Suppressor macrophage treated with lipopolysaccharide for 1 hour (primary cell): ENCODE measurements around the gene ABCA4.

ENCODE experiments used
- DNase-seq, 3 donors: peaks; one replicate each; pipeline ENCODE4 v3.0.0-alpha.2; 2020 to 2022

The ABCA4 gene

GRCh38 chr1:94079080-94079940 lies 41.6 kb downstream of the ABCA4 start:
- DNase-seq = no peak

DNA sequence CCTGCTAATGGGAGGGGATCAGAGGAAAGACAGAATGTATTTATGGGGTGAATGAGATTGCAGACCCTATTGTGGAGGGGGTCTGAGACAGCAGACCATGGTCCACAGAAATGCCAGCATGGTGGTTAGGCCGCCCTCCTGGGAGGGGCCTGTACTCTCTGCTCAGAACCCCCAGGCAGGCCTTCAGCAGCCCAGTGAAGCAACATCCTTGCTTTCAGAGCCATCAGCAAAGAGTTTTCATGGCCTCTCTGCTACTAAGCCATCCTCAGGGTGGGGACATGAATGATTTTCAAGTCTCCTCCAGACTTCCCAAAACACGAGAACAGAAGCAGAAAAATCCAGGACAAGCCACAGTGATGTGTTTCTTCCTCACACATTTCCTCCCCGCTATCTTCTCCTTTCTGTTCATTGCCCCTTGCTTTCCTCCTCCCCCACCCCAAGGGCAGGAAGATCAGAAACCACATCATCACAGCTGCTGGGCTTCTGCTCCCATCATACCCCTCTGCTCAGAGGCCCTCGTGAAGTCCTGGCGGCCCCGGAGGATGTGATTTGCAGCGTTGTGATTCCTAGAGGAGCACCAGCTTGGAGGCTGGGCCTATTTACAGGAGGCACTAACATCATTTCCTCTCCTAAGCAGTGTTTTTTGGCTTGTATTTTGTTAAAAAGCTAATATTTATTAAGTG lies 48.0 kb downstream of the ABCA4 start:
- DNase-seq = no peak

- DNase-seq = no peak
These were observed 49.0 kb downstream of the ABCA4 start for GRCh38 chr1:94071976-94072375.

DNA sequence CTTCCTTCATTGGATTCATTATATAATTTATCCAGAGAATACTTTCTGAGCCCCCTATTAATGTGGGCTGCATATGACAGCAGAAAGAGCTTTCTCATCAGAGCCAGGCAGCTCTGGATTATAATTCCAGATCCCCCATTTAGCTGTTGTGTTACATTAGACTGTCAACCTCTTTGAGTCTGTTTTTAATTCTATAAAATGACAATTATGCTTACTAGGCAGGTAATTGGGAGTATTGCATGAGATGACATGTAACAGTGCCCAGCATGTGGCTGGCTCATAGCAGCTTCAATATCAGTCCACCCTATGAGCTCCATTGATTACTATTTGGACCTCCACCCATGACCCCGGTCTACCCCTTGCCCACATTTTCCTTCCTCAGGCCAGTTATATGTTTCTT lies 49.6 kb downstream of the ABCA4 start:
- no peak for DNase-seq

DNA sequence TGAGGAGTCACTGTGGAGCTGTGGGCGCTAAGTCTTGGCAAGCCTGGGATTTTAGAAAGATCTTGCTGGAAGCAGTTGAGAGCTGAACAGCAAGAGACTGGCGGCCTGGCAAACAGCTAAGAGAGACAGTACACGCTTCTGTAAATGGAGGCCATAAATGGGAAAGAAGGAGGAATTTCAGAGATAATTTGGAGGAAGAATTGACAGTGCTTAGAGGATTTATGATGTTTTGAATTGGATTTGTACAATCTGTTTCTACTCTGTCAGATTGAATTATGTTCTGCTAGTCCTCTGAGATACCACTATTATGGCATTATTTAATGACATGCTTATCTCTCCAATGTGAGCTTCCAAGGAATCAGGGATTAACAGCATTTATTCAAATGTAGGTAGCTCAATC lies 50.1 kb downstream of the ABCA4 start:
- no peak for DNase-seq

- DNase-seq = no peak
These were observed 51.0 kb downstream of the ABCA4 start for GRCh38 chr1:94069919-94070285.

- DNase-seq = no peak
These were observed 51.7 kb downstream of the ABCA4 start for GRCh38 chr1:94068999-94069918.

- peak in 1 of 3 donors; percentile 20 for DNase-seq
These were observed 52.6 kb downstream of the ABCA4 start for GRCh38 chr1:94068096-94068998.

GRCh38 chr1:94067196-94067595 lies 53.8 kb downstream of the ABCA4 start:
- DNase-seq = no peak

DNA sequence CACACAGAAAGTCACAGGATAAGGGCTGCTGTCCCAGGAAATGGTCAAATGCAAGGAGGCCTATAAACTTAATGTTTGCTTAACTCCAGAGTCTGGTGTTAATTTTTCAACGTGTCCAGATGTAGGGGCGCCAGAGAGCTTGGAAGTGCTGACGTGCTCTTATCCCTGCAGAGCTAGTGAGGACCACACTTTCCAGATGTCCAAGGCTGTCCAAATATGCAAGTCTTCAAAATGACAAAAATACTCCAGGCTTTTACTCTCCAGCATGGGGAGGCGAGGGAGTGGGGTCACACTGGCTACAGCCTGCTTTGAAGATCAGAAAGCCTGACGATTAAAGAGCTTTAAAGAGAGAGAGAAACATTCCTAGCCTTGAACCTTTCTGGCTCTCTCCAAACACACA lies 57.6 kb downstream of the ABCA4 start:
- peak in 2 of 3 donors; percentile 27 to 31 for DNase-seq

GRCh38 chr1:94061513-94062443 lies 59.2 kb downstream of the ABCA4 start:
- peak; percentile 65 to 81 (median 77) for DNase-seq

- DNase-seq = no peak
These were observed 60.2 kb downstream of the ABCA4 start for GRCh38 chr1:94060720-94061119.

DNA sequence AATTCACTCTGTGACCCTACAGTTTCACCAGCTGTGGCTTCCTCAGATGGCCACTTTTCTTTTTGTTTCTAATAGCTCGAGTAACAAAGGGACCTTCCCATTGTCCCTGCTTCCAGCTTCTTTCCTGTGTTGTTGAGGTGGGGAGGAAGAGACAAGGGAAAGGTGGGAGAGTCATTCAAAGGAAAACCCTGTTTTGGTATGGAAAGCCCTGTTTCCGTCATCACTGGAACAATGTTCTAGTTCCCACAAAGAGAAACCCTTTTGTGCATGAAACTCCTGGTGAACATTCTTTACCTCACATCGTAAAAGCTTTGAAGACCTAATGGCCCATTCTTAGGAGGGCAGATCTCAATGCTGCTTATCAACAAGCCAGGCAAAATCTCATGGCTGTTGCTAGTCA lies 62.2 kb downstream of the ABCA4 start:
- no peak for DNase-seq

DNA sequence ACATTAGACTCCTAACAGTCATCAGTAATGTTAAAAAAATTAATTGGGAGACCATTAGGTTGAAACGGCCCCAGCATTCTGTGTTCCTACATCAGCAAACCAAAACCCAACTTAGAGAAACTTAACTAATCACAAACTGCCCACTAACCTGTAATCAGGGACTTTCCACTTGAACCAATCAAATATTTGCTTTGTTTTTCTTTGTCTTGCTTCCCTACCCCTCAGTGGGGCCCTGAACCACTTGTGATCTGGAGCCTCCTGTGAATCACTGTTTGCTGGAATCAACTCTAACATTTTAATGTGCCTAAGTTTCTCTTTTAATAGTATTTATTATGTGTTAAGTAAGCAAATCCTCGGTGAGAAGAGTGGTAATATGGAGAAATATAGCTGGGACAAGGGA lies 64.0 kb downstream of the ABCA4 start:
- no peak for DNase-seq

DNA sequence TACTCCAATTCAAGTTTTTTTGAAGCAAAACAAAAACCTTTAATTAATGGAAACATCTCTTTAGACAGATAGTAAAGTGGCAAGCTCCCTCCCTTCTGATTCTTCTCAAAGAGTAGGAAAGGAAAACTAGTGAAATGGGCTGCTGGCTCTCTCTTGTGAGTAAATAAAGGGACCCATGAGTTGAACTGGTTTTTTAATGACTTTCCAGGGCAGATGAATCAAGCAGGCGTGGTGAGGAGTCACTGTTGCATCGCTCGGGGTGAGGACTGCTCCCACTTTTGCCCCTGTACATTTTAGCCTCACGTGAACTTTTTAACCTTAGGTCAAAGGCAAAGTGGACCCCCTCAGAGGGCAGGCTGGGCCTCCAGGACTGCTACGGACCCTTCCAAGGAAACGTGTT lies 64.8 kb downstream of the ABCA4 start:
- DNase-seq = no peak

GRCh38 chr1:94055459-94056122 lies 65.4 kb downstream of the ABCA4 start:
- DNase-seq = peak; percentile 27 to 52 (median 46)

GRCh38 chr1:94050675-94051074 lies 70.3 kb downstream of the ABCA4 start:
- DNase-seq = no peak

GRCh38 chr1:94050254-94050653 lies 70.7 kb downstream of the ABCA4 start:
- DNase-seq = no peak

- no peak for DNase-seq
These were observed 71.2 kb downstream of the ABCA4 start for GRCh38 chr1:94049791-94050190.

GRCh38 chr1:94048413-94049164 lies 72.4 kb downstream of the ABCA4 start:
- no peak for DNase-seq
